Measurements from ENCODE around the gene MYOZ3. TPM values are rescaled to one million over a fixed set of nuclear protein-coding genes. Genes with fewer than 3 reads are reported as not detected.

The MYOZ3 gene
- total and polyA plus RNA-seq, 7 donors, result 0.16 to 0.92 (median 0.55) TPM; not detected in 2

DNA sequence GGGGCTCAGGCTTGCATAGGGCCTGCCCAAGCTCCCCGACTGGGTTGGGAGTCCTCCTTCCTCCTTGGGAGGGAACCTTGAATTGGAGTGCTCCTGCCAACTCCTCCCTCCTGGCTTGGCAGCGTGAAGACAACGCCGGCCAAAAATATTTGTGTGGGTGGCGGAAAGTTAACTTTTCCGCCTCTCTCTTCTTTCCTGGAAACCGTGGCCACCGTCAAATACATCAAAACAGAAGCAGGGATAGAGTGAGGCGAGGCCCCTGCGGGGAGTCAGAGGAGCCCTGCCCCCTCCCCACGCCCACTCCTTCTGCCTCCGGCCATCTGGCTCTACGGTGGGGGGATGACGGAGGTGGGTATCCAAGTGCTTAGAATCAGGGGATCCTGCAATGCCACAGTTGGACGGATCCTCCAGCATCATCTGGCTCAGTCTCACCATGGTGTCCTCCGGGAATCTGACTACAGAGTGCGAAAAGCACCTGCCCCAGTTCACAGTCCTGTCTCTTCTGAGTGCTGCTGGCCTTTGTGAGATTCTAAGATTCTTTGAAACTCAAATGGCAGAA lies 45.8 kb upstream of the MYOZ3 start:
- Histone ChIP-seq H3K27me3 (no peaks in the 10 kb centered on the region), H3K27ac (peak overlapping the region; percentile 28 to 84 (median 58)), H3K4me3 (no peak overlapping the region), H3K9me3 (no peaks in the 10 kb centered on the region), H3K36me3 (no peaks in the 10 kb centered on the region), H3K4me1 (peaks cover 0 to 76% (median 63%) of the 10 kb centered on the region in 4 donors)
- DNase-seq, result no peak
- intact Hi-C loops (cut with DNase I), result loop anchor here (5.0 kb wide), 1 partner anchor 37 kb away; no protein-coding TSS in a partner anchor
- TF ChIP-seq POLR2AphosphoS5 (IDR thresholded peaks at IDR 0.05) (peak in 1 of 4 donors; percentile 32), EP300 (IDR thresholded peaks at IDR 0.05) (no peak), POLR2A (IDR thresholded peaks at IDR 0.05) (no peak)
- 7 to 33% methylated on average over 17 of the region's 17 CpGs for WGBS, 2 donors

DNA sequence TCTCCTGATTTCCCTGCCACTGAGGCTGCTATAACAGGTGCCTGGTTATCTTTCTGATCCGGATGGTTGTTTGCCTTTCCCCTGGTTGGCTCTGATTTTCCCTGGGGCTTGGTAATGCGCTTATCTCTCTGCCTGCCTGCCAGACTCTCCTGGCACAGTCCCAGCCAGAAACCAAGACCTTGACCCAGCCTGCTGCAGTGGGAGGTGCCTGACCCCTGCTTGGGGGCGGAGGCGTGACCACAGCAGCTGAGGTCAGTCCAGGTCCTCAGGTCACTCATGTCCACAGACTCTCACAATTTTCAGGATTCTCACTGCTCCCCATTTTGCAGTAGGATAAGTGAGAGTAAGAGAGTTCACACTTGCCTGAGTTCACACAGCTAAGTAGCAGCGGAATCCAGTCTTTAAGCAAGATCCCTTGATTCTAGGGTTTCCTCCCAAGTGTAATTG lies 45.0 kb upstream of the MYOZ3 start:
- DNase-seq, result no peak
- WGBS, 2 donors, result 14 to 53% methylated on average over 5 of the region's 5 CpGs
- Histone ChIP-seq H3K36me3 (no peaks in the 10 kb centered on the region), H3K27ac (peak overlapping the region; percentile 1 to 84 (median 58)), H3K27me3 (no peaks in the 10 kb centered on the region), H3K4me3 (no peak overlapping the region), H3K9me3 (no peaks in the 10 kb centered on the region), H3K4me1 (peaks cover 0 to 68% (median 59%) of the 10 kb centered on the region in 4 donors)
- TF ChIP-seq POLR2A (IDR thresholded peaks at IDR 0.05), result no peak
- intact Hi-C loops (cut with DNase I), result loop anchor here (5.0 kb wide), 1 partner anchor 36 kb away; no protein-coding TSS in a partner anchor

DNA sequence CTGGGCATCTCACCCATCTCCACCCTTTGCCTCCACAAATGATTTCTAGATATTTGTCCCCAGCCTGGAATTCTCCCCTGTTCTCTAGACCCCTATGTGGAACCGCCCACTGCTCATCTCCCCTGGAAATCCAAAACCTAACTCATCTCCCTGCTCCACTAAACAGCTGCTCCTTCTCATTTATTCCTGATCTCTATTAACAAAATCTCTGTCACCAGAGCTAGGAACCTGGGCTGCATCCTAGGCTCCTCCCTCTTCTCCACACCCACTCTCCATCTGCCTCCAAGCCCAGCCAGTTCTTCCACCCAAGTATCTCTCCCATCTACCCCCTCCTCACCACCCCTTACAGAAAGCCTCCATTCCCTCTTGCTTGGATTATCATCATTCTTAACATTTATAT lies 44.5 kb upstream of the MYOZ3 start:
- 53 to 88% methylated on average over 1 of the region's 1 CpG for WGBS, 2 donors
- no peaks in the 10 kb centered on the region for H3K27me3 ChIP-seq
- no peaks in the 10 kb centered on the region for H3K9me3 ChIP-seq
- intact Hi-C loops (cut with DNase I), result loop anchor here (5.0 kb wide), 1 partner anchor 36 kb away; no protein-coding TSS in a partner anchor
- TF ChIP-seq POLR2A (IDR thresholded peaks at IDR 0.05), result no peak
- no peak for TF ChIP-seq POLR2AphosphoS5 (IDR thresholded peaks at IDR 0.05)
- TF ChIP-seq, protein P1, sequence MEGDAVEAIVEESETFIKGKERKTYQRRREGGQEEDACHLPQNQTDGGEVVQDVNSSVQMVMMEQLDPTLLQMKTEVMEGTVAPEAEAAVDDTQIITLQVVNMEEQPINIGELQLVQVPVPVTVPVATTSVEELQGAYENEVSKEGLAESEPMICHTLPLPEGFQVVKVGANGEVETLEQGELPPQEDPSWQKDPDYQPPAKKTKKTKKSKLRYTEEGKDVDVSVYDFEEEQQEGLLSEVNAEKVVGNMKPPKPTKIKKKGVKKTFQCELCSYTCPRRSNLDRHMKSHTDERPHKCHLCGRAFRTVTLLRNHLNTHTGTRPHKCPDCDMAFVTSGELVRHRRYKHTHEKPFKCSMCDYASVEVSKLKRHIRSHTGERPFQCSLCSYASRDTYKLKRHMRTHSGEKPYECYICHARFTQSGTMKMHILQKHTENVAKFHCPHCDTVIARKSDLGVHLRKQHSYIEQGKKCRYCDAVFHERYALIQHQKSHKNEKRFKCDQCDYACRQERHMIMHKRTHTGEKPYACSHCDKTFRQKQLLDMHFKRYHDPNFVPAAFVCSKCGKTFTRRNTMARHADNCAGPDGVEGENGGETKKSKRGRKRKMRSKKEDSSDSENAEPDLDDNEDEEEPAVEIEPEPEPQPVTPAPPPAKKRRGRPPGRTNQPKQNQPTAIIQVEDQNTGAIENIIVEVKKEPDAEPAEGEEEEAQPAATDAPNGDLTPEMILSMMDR (IDR thresholded peaks at IDR 0.05), result no peak
- TF ChIP-seq EP300 (IDR thresholded peaks at IDR 0.05), result no peak
- H3K4me3 ChIP-seq, result no peak overlapping the region
- H3K4me1 ChIP-seq, result peaks cover 0 to 64% (median 55%) of the 10 kb centered on the region in 4 donors
- no peaks in the 10 kb centered on the region for H3K36me3 ChIP-seq
- H3K27ac ChIP-seq, result peak overlapping the region; percentile 1 to 84 (median 58)
- DNase-seq, result no peak

DNA sequence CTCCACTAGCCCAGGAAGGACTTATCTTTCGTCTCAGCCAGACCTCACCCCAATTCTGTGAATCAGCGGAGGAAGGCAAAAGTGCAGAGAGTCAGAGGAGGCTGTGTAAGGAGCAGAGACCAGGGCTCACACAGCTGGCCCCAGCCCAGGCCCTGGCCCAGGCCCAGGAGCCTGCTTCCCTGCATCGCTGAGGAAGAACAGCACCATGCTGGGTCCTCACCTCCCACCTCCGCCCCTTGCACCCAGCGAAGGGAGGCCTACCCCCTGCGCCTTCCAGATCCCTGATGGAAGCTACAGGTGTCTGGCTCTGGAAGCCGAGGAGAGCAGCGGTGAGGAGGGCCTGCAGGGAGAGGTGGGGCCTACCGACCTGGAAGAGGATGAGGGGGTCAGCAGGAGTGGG lies 42.9 kb upstream of the MYOZ3 start:
- peaks cover 0 to 53% (median 46%) of the 10 kb centered on the region in 4 donors for H3K4me1 ChIP-seq
- no peaks in the 10 kb centered on the region for H3K9me3 ChIP-seq
- H3K4me3 ChIP-seq, result no peak overlapping the region
- H3K27me3 ChIP-seq, result no peaks in the 10 kb centered on the region
- TF ChIP-seq EP300 (IDR thresholded peaks at IDR 0.05), result no peak
- no peak for TF ChIP-seq POLR2A (IDR thresholded peaks at IDR 0.05)
- TF ChIP-seq, protein P1 (IDR thresholded peaks at IDR 0.05), result no peak
- no peak for TF ChIP-seq POLR2AphosphoS5 (IDR thresholded peaks at IDR 0.05)
- WGBS, 2 donors, result 86 to 91% methylated on average over 9 of the region's 9 CpGs
- intact Hi-C loops (cut with DNase I), result loop anchor here (5.0 kb wide), 1 partner anchor 34 kb away; no protein-coding TSS in a partner anchor
- peak overlapping the region; percentile 37 to 56 (median 46) for H3K27ac ChIP-seq
- no peaks in the 10 kb centered on the region for H3K36me3 ChIP-seq
- no peak for DNase-seq

DNA sequence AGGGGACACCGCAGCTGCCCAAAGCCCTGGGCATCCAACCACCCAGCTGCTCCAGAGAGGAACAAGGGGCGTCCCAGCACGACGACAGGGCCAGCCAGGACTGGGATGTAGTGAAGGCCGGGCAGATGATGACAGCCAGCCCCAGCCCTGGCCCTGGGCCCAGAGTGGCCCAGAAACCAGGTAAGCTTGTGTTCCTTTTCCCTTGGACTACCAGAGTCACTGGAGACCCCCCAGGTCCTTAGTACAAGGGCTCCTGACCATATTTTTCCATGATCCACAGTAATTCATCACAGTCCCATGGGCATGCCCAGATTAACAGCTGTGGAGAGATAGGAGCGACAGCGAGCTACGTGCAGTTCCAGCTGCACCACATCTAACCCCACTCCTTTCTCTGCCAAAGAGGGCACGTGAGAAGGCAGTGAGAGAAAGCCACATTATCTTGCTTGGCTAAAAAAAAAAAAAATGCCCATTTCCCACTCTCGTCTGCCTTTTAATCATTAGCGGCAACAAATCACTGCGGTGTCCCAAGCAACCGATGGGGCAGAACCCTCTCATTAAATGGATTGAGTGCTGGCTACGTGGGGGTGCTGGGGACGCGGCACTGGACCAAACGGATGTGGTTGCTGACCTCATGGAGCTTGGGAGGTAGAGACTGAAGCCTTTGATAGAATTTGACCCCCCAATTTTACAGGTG lies 42.3 kb upstream of the MYOZ3 start:
- Histone ChIP-seq H3K27ac (peak overlapping the region; percentile 37 to 56 (median 46)), H3K9me3 (no peaks in the 10 kb centered on the region), H3K4me3 (no peak overlapping the region), H3K4me1 (peaks cover 0 to 51% (median 40%) of the 10 kb centered on the region in 4 donors), H3K27me3 (no peaks in the 10 kb centered on the region), H3K36me3 (no peaks in the 10 kb centered on the region)
- 86 to 88% methylated on average over 17 of the region's 17 CpGs for WGBS, 2 donors
- no peak for TF ChIP-seq EP300 (IDR thresholded peaks at IDR 0.05)
- no peak for TF ChIP-seq POLR2A (IDR thresholded peaks at IDR 0.05)
- TF ChIP-seq, protein P1 (IDR thresholded peaks at IDR 0.05), result no peak
- TF ChIP-seq POLR2AphosphoS5 (IDR thresholded peaks at IDR 0.05), result no peak
- intact Hi-C loops (cut with DNase I), result loop anchor here (5.0 kb wide), 1 partner anchor 34 kb away; no protein-coding TSS in a partner anchor
- DNase-seq, result no peak

All from sigmoid colon (tissue), 7 donors.